HepG2 (cell line): ENCODE data around the gene PXMP4. TPM values are rescaled to one million over a fixed set of nuclear protein-coding genes. Genes with fewer than 3 reads are reported as not detected.

ENCODE experiments used
- FOXA1 ChIP-seq, 2 experiments: fragments of 450-650 bp in 1 of 2; sonication (generic) in 1 of 2; formaldehyde crosslinking in 1 of 2; IDR thresholded peaks; 2 replicates each; pipeline versions ENCODE4 v1.4.0 to v1.6.1; 2016 to 2020; ENCODE audit warnings: missing genetic modification reagents in 1 of 2
- GPN1 ChIP-seq: sonication (generic); formaldehyde crosslinking; IDR thresholded peaks from 2 replicates; pipeline ENCODE4 v1.5.1; 2020; ENCODE audit warnings: missing genetic modification reagents, borderline replicate concordance
- HES4 ChIP-seq: sonication (generic); formaldehyde crosslinking; IDR thresholded peaks from 2 replicates; pipeline ENCODE4 v1.9.0; 2021; ENCODE audit warnings: mild to moderate bottlenecking, missing genetic modification reagents, borderline replicate concordance
- KAT2B ChIP-seq: fragments of 150-350 bp; IDR thresholded peaks from 2 replicates; pipeline ENCODE4 v1.6.1; 2014; ENCODE audit warnings: low read depth, low read length, borderline replicate concordance
- MED8 ChIP-seq: sonication (generic); formaldehyde crosslinking; IDR thresholded peaks from 2 replicates; pipeline ENCODE4 v1.8.1; 2023; ENCODE audit warnings: mild to moderate bottlenecking, missing genetic modification reagents; ENCODE audit not compliant: insufficient replicate concordance
- MIER2 ChIP-seq: IDR thresholded peaks from 2 replicates; pipeline ENCODE4 v1.6.1; 2016; ENCODE audit warnings: missing biosample characterization, missing genetic modification reagents
- NAIF1 ChIP-seq: sonication (generic); formaldehyde crosslinking; IDR thresholded peaks from 2 replicates; pipeline ENCODE4 v1.5.0; 2020; ENCODE audit warnings: mild to moderate bottlenecking, missing genetic modification reagents, borderline replicate concordance
- POLR2G ChIP-seq: fragments of 200-400 bp; formaldehyde crosslinking; IDR thresholded peaks from 2 replicates; pipeline ENCODE4 v1.6.1; 2018; ENCODE audit warnings: mild to moderate bottlenecking, low read depth, low read length, moderate library complexity
- RAD51 ChIP-seq: fragments of 450-650 bp; IDR thresholded peaks from 2 replicates; pipeline ENCODE4 v1.6.1; 2016; ENCODE audit warnings: borderline replicate concordance
- RFXANK ChIP-seq: IDR thresholded peaks from 2 replicates; pipeline ENCODE4 v1.6.1; 2016
- SNAPC2 ChIP-seq: sonication (generic); formaldehyde crosslinking; IDR thresholded peaks from 2 replicates; pipeline ENCODE4 v1.8.1; 2022; ENCODE audit warnings: mild to moderate bottlenecking, missing genetic modification reagents
- ZBTB20 ChIP-seq: sonication (generic); formaldehyde crosslinking; IDR thresholded peaks from 2 replicates; pipeline ENCODE4 v1.8.1; 2023; ENCODE audit warnings: missing genetic modification reagents, low read depth, mild to moderate bottlenecking, borderline replicate concordance
- ZBTB38 ChIP-seq: sonication (generic); formaldehyde crosslinking; IDR thresholded peaks from 2 replicates; pipeline ENCODE4 v1.5.1; 2020; ENCODE audit warnings: mild to moderate bottlenecking, missing genetic modification reagents
- ZNF17 ChIP-seq: sonication (generic); formaldehyde crosslinking; IDR thresholded peaks from 2 replicates; pipeline ENCODE4 v1.5.0; 2020; ENCODE audit warnings: mild to moderate bottlenecking, missing genetic modification reagents
- ZNF788 ChIP-seq: sonication (generic); formaldehyde crosslinking; IDR thresholded peaks from 2 replicates; pipeline ENCODE4 v1.5.0; 2020; ENCODE audit warnings: mild to moderate bottlenecking, missing genetic modification reagents, borderline replicate concordance
- ZSCAN9 ChIP-seq: IDR thresholded peaks from 2 replicates; pipeline ENCODE4 v1.6.1; 2016; ENCODE audit warnings: borderline replicate concordance
- polyA plus RNA-seq, 8 experiments: library from polyadenylated mRNA; depleted of rRNA in 3 of 8; stranded (reverse) in 7 of 8; unstranded in 1 of 8; fragments of >200 nt; fragmentation: Illumina TruSeq in 4 of 8; extraction: Trizol in 4 of 8; gene quantifications; 2 replicates each; pipeline versions ENCODE4 v1.2.1 to v1.2.3, GENCODE V29; 2011 to 2016; ENCODE audit warnings: low read depth in 4 of 8, missing spikeins in 1 of 8, mixed read lengths in 1 of 8; ENCODE audit not compliant: insufficient read depth in 1 of 8
- total RNA-seq, 5 experiments: library from RNA; depleted of rRNA; stranded (reverse); fragments of >200 nt; fragmentation: Illumina TruSeq; extraction: Trizol; gene quantifications; 2 replicates each; pipeline ENCODE4 v1.2.3, GENCODE V29; 2016; ENCODE audit warnings: low read depth in 1 of 5
- TF ChIP-seq, protein P1 (sequence below): sonication (generic); formaldehyde crosslinking; IDR thresholded peaks from 2 replicates; pipeline ENCODE4 v1.5.0; 2020; ENCODE audit warnings: mild to moderate bottlenecking, missing genetic modification reagents, moderate library complexity
- TF ChIP-seq, protein P2 (sequence below): sonication (generic); formaldehyde crosslinking; conservative IDR thresholded peaks from 2 replicates; pipeline ENCODE4 v1.5.0; 2020; ENCODE audit warnings: missing genetic modification reagents
- TF ChIP-seq, protein P3 (sequence below): sonication (generic); formaldehyde crosslinking; conservative IDR thresholded peaks from 2 replicates; pipeline ENCODE4 v1.8.0; 2022; ENCODE audit warnings: missing genetic modification reagents
- TF ChIP-seq, protein P4 (sequence below): sonication (generic); formaldehyde crosslinking; IDR thresholded peaks from 2 replicates; pipeline ENCODE4 v1.5.1; 2020; ENCODE audit warnings: missing genetic modification reagents, mild to moderate bottlenecking, borderline replicate concordance

Gene PXMP4
- total and polyA plus RNA-seq, 2 of the 13 experiments (the other 11 are each of a cell fraction or from before 2014, with no cell fraction given), result not detected

DNA sequence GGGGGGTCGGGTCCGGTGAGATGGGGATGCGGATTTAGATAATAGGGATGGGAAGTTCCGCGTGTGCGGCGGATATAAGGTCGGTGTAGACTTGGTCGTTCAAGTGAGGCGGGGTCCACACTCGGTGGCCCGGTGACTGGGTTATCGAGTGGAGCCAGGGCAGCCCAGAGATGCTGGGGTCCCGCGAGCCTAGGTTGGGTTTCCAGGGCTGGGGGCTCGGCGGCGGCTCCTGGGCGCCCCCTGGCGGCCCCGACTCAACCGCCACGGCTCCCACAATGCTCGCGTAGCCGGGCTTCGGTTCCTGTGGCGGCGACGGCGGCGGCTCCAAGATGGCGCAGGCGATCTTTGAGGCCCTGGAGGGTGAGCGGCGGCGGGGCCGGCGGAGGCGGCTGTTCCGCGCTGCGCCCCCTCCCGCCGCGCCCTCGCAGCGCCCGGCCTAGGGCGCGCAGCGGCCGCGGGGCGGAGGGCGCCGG, 11.6 kb upstream of the PXMP4 start, which contains the start of gene ZNF341 (continued):
- TF ChIP-seq, protein P1, sequence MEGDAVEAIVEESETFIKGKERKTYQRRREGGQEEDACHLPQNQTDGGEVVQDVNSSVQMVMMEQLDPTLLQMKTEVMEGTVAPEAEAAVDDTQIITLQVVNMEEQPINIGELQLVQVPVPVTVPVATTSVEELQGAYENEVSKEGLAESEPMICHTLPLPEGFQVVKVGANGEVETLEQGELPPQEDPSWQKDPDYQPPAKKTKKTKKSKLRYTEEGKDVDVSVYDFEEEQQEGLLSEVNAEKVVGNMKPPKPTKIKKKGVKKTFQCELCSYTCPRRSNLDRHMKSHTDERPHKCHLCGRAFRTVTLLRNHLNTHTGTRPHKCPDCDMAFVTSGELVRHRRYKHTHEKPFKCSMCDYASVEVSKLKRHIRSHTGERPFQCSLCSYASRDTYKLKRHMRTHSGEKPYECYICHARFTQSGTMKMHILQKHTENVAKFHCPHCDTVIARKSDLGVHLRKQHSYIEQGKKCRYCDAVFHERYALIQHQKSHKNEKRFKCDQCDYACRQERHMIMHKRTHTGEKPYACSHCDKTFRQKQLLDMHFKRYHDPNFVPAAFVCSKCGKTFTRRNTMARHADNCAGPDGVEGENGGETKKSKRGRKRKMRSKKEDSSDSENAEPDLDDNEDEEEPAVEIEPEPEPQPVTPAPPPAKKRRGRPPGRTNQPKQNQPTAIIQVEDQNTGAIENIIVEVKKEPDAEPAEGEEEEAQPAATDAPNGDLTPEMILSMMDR (CRISPR knock-in tag), result peak; percentile 96
- TF ChIP-seq ZSCAN9 (CRISPR knock-in tag) (peak; percentile 59; the same call in 1 of the 2 replicates), ZNF17 (CRISPR knock-in tag) (no peak), ZBTB20 (CRISPR knock-in tag) (no peak), RFXANK (no peak; the same call in 1 of the 2 replicates), KAT2B (no peak), RAD51 (no peak), ZBTB38 (CRISPR knock-in tag) (no peak), MED8 (CRISPR knock-in tag) (peak; percentile 41), GPN1 (no peak), SNAPC2 (CRISPR knock-in tag) (no peak; the same call in 1 of the 2 replicates), ZNF788 (CRISPR knock-in tag) (peak; percentile 71; the same call in 1 of the 2 replicates), MIER2 (CRISPR knock-in tag) (no peak; the same call in 1 of the 2 replicates), NAIF1 (no peak), POLR2G (no peak; the same call in none of the 2 replicates), FOXA1 (IDR thresholded peaks at IDR 0.05) (no peak), FOXA1 (CRISPR knock-in tag; IDR thresholded peaks at IDR 0.05) (no peak; the same call in 1 of the 2 replicates), HES4 (CRISPR knock-in tag) (no peak)
- TF ChIP-seq, protein P2, sequence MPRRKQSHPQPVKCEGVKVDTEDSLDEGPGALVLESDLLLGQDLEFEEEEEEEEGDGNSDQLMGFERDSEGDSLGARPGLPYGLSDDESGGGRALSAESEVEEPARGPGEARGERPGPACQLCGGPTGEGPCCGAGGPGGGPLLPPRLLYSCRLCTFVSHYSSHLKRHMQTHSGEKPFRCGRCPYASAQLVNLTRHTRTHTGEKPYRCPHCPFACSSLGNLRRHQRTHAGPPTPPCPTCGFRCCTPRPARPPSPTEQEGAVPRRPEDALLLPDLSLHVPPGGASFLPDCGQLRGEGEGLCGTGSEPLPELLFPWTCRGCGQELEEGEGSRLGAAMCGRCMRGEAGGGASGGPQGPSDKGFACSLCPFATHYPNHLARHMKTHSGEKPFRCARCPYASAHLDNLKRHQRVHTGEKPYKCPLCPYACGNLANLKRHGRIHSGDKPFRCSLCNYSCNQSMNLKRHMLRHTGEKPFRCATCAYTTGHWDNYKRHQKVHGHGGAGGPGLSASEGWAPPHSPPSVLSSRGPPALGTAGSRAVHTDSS (CRISPR knock-in tag), result no peak; the same call in 1 of the 2 replicates
- TF ChIP-seq, protein P3, sequence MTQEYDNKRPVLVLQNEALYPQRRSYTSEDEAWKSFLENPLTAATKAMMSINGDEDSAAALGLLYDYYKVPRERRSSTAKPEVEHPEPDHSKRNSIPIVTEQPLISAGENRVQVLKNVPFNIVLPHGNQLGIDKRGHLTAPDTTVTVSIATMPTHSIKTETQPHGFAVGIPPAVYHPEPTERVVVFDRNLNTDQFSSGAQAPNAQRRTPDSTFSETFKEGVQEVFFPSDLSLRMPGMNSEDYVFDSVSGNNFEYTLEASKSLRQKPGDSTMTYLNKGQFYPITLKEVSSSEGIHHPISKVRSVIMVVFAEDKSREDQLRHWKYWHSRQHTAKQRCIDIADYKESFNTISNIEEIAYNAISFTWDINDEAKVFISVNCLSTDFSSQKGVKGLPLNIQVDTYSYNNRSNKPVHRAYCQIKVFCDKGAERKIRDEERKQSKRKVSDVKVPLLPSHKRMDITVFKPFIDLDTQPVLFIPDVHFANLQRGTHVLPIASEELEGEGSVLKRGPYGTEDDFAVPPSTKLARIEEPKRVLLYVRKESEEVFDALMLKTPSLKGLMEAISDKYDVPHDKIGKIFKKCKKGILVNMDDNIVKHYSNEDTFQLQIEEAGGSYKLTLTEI, result no peak
- TF ChIP-seq, protein P4, sequence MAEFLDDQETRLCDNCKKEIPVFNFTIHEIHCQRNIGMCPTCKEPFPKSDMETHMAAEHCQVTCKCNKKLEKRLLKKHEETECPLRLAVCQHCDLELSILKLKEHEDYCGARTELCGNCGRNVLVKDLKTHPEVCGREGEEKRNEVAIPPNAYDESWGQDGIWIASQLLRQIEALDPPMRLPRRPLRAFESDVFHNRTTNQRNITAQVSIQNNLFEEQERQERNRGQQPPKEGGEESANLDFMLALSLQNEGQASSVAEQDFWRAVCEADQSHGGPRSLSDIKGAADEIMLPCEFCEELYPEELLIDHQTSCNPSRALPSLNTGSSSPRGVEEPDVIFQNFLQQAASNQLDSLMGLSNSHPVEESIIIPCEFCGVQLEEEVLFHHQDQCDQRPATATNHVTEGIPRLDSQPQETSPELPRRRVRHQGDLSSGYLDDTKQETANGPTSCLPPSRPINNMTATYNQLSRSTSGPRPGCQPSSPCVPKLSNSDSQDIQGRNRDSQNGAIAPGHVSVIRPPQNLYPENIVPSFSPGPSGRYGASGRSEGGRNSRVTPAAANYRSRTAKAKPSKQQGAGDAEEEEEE (CRISPR knock-in tag), result no peak
